ENCODE results near the gene TNFSF13B. TPM values are rescaled to one million over a fixed set of nuclear protein-coding genes. Genes with fewer than 3 reads are reported as not detected.

The TNFSF13B gene
- total RNA-seq, 2 experiments from 2014 or later = 2.8 to 4.4 TPM

GRCh38 chr13:108278466-108278865 is 8.9 kb downstream of the TNFSF13B start:
- no peak for DNase-seq
- intact Hi-C loops (cut with micrococcal nuclease) = no loop called here
- ATAC-seq = no peak
- Mint-ChIP-seq H3K4me1 (ENCODE audit: low read depth) (peaks cover under 1% of the 10 kb centered on the region), H3K9me3 (no peaks in the 10 kb centered on the region), H3K27ac (no peak overlapping the region), H3K4me3 (no peak overlapping the region), H3K27me3 (no peaks in the 10 kb centered on the region), H3K36me3 (ENCODE audit: low read depth) (no peaks in the 10 kb centered on the region)
- no peak for TF ChIP-seq CTCF (IDR thresholded peaks at IDR 0.05)
- POLR2A ChIA-PET = no interaction called here
- CTCF ChIA-PET = no interaction called here

DNA sequence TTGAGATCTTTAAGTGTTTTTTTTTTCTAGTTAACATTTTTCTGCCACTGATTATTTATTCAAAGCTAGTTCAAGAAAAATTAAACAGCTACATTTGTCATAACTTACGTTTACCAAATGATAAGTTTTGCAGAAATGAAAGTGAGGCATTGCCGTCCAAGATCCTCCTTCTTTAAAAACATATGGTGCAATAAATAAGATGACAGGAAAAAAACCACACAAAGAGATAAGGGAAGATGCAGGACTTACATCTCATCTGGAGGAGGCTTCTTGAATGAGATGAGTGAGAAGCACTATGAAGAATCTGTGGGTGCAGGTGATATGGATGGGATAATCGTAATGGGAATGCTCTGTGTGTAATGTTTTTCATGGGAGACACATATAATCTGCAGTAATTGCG is 12.4 kb downstream of the TNFSF13B start:
- ATAC-seq = no peak
- no peak for DNase-seq
- no peak for TF ChIP-seq CTCF (IDR thresholded peaks at IDR 0.05)
- H3K4me1 Mint-ChIP-seq (ENCODE audit: low read depth) = no peaks in the 10 kb centered on the region
- intact Hi-C loops (cut with micrococcal nuclease) = no loop called here
- no peaks in the 10 kb centered on the region for H3K9me3 Mint-ChIP-seq
- H3K36me3 Mint-ChIP-seq (ENCODE audit: low read depth) = no peaks in the 10 kb centered on the region
- H3K27me3 Mint-ChIP-seq = no peaks in the 10 kb centered on the region
- ChIA-PET POLR2A (no interaction called here), CTCF (interaction anchor here (1.7 kb wide), 1 partner anchor 47 kb away, joined by 3 read pairs; no protein-coding TSS in a partner anchor)
- H3K4me3 Mint-ChIP-seq = no peak overlapping the region
- no peak overlapping the region for H3K27ac Mint-ChIP-seq

- intact Hi-C loops (cut with micrococcal nuclease) = no loop called here
These were observed 13.6 kb downstream of the TNFSF13B start for GRCh38 chr13:108283110-108283509.

DNA sequence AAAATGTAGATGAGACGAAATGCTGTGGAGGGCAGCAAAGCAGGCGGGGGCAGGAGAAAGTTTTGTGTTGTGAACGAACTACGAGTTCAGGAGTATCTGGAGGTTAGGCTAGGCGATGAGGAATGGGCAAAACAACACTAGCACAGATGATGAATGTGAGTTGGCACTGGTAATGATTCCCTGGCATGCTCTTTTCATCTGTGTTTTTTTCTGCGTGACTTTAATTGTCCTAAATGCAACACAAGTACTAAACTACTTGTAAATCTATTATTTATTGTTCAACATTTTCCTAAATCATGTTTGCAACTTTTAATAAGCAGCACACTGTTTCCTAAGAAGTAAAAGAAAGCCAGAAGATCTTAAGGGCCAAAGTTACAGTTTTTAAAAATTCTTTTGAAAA is 19.2 kb downstream of the TNFSF13B start:
- H3K9me3 Mint-ChIP-seq = no peaks in the 10 kb centered on the region
- H3K36me3 Mint-ChIP-seq (ENCODE audit: low read depth) = no peaks in the 10 kb centered on the region
- H3K4me3 Mint-ChIP-seq = no peak overlapping the region
- POLR2A ChIA-PET = interaction anchor here (0.5 kb wide), 1 partner anchor 8 kb away, joined by 3 read pairs; no protein-coding TSS in a partner anchor
- ATAC-seq (no peak), DNase-seq (no peak)
- no peaks in the 10 kb centered on the region for H3K27me3 Mint-ChIP-seq
- intact Hi-C loops (cut with micrococcal nuclease) = no loop called here
- no peak for TF ChIP-seq CTCF (IDR thresholded peaks at IDR 0.05)
- no peak overlapping the region for H3K27ac Mint-ChIP-seq
- CTCF ChIA-PET = no interaction called here
- no peaks in the 10 kb centered on the region for H3K4me1 Mint-ChIP-seq (ENCODE audit: low read depth)

More at GRCh38 chr13:108283110-108283509, 13.6 kb downstream of the TNFSF13B start:
- no peak for TF ChIP-seq CTCF (IDR thresholded peaks at IDR 0.05)
- Mint-ChIP-seq H3K9me3 (no peaks in the 10 kb centered on the region), H3K36me3 (ENCODE audit: low read depth) (no peaks in the 10 kb centered on the region), H3K4me3 (no peak overlapping the region), H3K4me1 (ENCODE audit: low read depth) (no peaks in the 10 kb centered on the region), H3K27me3 (no peaks in the 10 kb centered on the region), H3K27ac (no peak overlapping the region)
- ChIA-PET POLR2A (no interaction called here), CTCF (no interaction called here)
- no peak for ATAC-seq
- no peak for DNase-seq

- no peak overlapping the region for H3K27ac Mint-ChIP-seq
- ATAC-seq = no peak
These were observed 20.3 kb downstream of the TNFSF13B start for GRCh38 chr13:108289819-108290218.

More at GRCh38 chr13:108289819-108290218, 20.3 kb downstream of the TNFSF13B start:
- intact Hi-C loops (cut with micrococcal nuclease) = no loop called here
- Mint-ChIP-seq H3K4me3 (no peak overlapping the region), H3K4me1 (ENCODE audit: low read depth) (no peaks in the 10 kb centered on the region), H3K9me3 (no peaks in the 10 kb centered on the region), H3K36me3 (ENCODE audit: low read depth) (no peaks in the 10 kb centered on the region), H3K27me3 (no peaks in the 10 kb centered on the region)
- POLR2A ChIA-PET = no interaction called here
- TF ChIP-seq CTCF (IDR thresholded peaks at IDR 0.05) = no peak
- DNase-seq = no peak
- CTCF ChIA-PET = no interaction called here
